Osteoblast (primary cell): ENCODE results near the gene PDHX. TPM values are rescaled to one million over a fixed set of nuclear protein-coding genes. Genes with fewer than 3 reads are reported as not detected.

Experiments used
- DNase-seq: peaks from one replicate; pipeline ENCODE4 v3.0.0; 2011; ENCODE audit warnings: low spot score, mixed read lengths; ENCODE audit not compliant: insufficient read length; ENCODE audit errors: missing footprints
- H2AFZ ChIP-seq: 2 replicates; pipeline ENCODE4 v1.6.0; 2011; ENCODE audit warnings: mild to moderate bottlenecking, low read length
- H3K27ac ChIP-seq: 2 replicates; pipeline ENCODE4 v1.5.1; 2011; ENCODE audit warnings: mild to moderate bottlenecking, low read depth, low read length, moderate library complexity
- H3K27me3 ChIP-seq: 2 replicates; pipeline ENCODE4 v1.6.0; 2012; ENCODE audit warnings: mild to moderate bottlenecking, control low read depth, inconsistent platforms, low read length, moderate library complexity; ENCODE audit not compliant: insufficient read depth
- H3K36me3 ChIP-seq: 2 replicates; pipeline ENCODE4 v1.5.1; 2011; ENCODE audit warnings: mild to moderate bottlenecking, low read length, control low read depth, moderate library complexity; ENCODE audit not compliant: insufficient read depth
- H3K4me1 ChIP-seq: 2 replicates; pipeline ENCODE4 v1.5.1; 2011; ENCODE audit warnings: mild to moderate bottlenecking, low read length, control low read depth, moderate library complexity; ENCODE audit not compliant: insufficient read depth
- H3K4me2 ChIP-seq: 2 replicates; pipeline ENCODE4 v1.6.0; 2011; ENCODE audit warnings: mild to moderate bottlenecking, low read length; ENCODE audit not compliant: insufficient read depth
- H3K4me3 ChIP-seq: fragments of 200-600 bp; sonication (generic); 3 replicates; pipeline ENCODE4 v1.5.1; 2012; ENCODE audit warnings: mild to moderate bottlenecking, low read length, inconsistent platforms; ENCODE audit not compliant: insufficient read depth
- H3K79me2 ChIP-seq: 2 replicates; pipeline ENCODE4 v1.6.0; 2012; ENCODE audit warnings: mild to moderate bottlenecking, low read length, control low read depth, inconsistent platforms; ENCODE audit not compliant: insufficient read depth
- H3K9me3 ChIP-seq: 2 replicates; pipeline ENCODE4 v1.5.1; 2011; ENCODE audit warnings: low read depth, low read length, control low read depth
- H4K20me1 ChIP-seq: 2 replicates; pipeline ENCODE4 v1.6.0; 2012; ENCODE audit warnings: mild to moderate bottlenecking, low read length, control low read depth; ENCODE audit not compliant: insufficient read depth
- small RNA-seq: library from RNA; depleted of rRNA; stranded (forward); fragments of <200 nt; gene quantifications from one replicate; pipeline ENCODE3, GENCODE V24; 2012
- total RNA-seq: library from RNA; depleted of rRNA; stranded (reverse); fragments of >200 nt; gene quantifications from 2 replicates; pipeline ENCODE4 v1.2.3, GENCODE V29; 2012
- TF ChIP-seq, protein P1 (sequence below): IDR thresholded peaks from 2 replicates; pipeline ENCODE4 v1.5.1; 2011; ENCODE audit warnings: mild to moderate bottlenecking, low read depth, low read length, moderate library complexity; ENCODE audit errors: extremely low read depth

PDHX gene
- total RNA-seq, 1 donor: 29.7 TPM

DNA sequence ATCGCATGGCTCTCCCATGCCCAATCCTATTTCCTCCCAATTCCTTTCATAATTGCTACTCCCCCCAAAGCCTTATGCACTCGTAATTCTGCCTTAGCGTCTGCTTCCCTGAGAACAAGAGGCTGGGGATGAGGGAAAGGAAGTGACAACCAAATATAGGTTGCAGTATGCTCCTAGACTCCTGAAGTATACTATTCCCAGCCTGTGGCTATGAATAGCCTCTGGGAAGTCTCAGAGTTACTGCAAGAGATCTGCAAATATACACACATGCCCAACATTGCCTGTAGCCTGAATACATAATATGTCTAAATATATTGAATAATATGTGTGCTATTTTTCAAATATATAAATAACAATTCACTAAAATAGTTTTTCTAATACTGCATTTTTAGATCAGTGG, 126.5 kb downstream of the PDHX start:
- no peaks in the 10 kb centered on the region for H3K36me3 ChIP-seq
- H3K27me3 ChIP-seq: no peaks in the 10 kb centered on the region
- no peak overlapping the region for H3K4me3 ChIP-seq
- H3K79me2 ChIP-seq: no peaks in the 10 kb centered on the region
- H3K27ac ChIP-seq: no peak overlapping the region
- no peaks in the 10 kb centered on the region for H4K20me1 ChIP-seq
- TF ChIP-seq, protein P1, sequence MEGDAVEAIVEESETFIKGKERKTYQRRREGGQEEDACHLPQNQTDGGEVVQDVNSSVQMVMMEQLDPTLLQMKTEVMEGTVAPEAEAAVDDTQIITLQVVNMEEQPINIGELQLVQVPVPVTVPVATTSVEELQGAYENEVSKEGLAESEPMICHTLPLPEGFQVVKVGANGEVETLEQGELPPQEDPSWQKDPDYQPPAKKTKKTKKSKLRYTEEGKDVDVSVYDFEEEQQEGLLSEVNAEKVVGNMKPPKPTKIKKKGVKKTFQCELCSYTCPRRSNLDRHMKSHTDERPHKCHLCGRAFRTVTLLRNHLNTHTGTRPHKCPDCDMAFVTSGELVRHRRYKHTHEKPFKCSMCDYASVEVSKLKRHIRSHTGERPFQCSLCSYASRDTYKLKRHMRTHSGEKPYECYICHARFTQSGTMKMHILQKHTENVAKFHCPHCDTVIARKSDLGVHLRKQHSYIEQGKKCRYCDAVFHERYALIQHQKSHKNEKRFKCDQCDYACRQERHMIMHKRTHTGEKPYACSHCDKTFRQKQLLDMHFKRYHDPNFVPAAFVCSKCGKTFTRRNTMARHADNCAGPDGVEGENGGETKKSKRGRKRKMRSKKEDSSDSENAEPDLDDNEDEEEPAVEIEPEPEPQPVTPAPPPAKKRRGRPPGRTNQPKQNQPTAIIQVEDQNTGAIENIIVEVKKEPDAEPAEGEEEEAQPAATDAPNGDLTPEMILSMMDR: no peak
- H3K9me3 ChIP-seq: no peaks in the 10 kb centered on the region
- H2AFZ ChIP-seq: no peak overlapping the region
- DNase-seq: no peak
- H3K4me2 ChIP-seq: no peak overlapping the region
- peaks cover 21% of the 10 kb centered on the region for H3K4me1 ChIP-seq

DNA sequence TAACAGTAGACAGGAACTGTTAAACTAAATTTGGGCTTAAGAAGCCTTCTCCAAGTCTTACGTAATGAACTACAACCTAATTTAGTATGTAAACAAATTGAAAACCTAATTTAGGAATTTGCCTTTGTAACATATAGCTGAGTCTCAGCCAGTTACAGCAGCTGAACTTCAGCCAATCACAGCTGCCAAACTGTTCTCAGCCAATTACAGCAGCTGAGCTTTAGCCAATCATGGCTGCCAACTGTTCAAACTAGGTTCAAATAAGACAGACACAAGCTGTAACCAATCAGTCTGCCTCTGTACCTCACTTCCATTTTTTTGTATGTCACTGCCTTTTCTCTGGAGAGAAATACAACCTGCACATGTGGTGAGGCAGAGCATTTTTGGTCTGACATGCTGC, 127.5 kb downstream of the PDHX start:
- TF ChIP-seq, protein P1: no peak
- H3K9me3 ChIP-seq: no peaks in the 10 kb centered on the region
- DNase-seq: no peak

DNA sequence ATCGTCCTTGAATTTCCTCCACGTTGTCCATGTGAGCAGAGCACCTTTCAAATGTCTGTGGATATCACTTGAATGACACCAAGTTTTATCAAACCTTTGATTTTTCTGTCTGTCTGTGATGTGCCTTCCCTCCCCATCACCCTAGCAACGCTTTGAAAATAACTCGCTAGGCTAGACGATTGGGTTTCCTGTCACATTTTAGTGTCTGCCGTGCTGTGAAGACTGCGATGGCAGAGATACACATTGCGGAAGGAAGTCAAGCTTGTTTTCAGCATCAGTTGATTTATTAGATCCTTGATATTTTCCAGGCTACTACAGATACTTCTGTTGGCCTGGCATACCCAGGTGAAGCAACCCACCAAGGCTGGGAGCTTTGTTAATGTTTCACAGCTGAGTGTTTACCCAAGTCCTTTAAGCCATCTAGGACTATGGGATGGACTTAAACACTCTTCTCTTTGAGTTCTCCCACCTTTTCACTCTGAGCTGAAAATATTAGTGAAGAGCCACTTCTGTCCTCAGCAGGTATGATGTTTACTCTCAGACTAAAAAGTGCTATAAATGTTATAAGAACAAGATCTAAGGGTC, 128.9 kb downstream of the PDHX start:
- DNase-seq: no peak
- Histone ChIP-seq H3K4me2 (no peak overlapping the region), H3K36me3 (no peaks in the 10 kb centered on the region), H3K9me3 (no peaks in the 10 kb centered on the region), H3K27ac (no peak overlapping the region), H3K4me3 (no peak overlapping the region), H3K79me2 (no peaks in the 10 kb centered on the region), H4K20me1 (no peaks in the 10 kb centered on the region), H3K4me1 (peaks cover 7% of the 10 kb centered on the region), H3K27me3 (no peaks in the 10 kb centered on the region), H2AFZ (no peak overlapping the region)
- TF ChIP-seq, protein P1: no peak

More for the DNA sequence above, 127.5 kb downstream of the PDHX start:
- no peak overlapping the region for H2AFZ ChIP-seq
- no peaks in the 10 kb centered on the region for H4K20me1 ChIP-seq
- no peak overlapping the region for H3K27ac ChIP-seq
- H3K4me3 ChIP-seq: no peak overlapping the region
- peaks cover 19% of the 10 kb centered on the region for H3K4me1 ChIP-seq
- H3K79me2 ChIP-seq: no peaks in the 10 kb centered on the region
- no peaks in the 10 kb centered on the region for H3K27me3 ChIP-seq
- no peak overlapping the region for H3K4me2 ChIP-seq
- H3K36me3 ChIP-seq: no peaks in the 10 kb centered on the region

Small RNA genes within 50 kb of the gene (small RNA-seq; reads per million reads assigned to genes)
- not detected for gene MIR1343

Other genes starting within 250 kb of the PDHX start
- 23.9 and 27.5 TPM in 2 replicates for gene APIP, start 239 bp upstream of the PDHX start, total RNA-seq
- 238 and 268 TPM in 2 replicates for gene CD44, start 222.6 kb downstream of the PDHX start, total RNA-seq